Skeletal muscle satellite cell (primary cell): ENCODE data around the gene CDC45.

ENCODE experiments used
- H3K27me3 ChIP-seq: 2 replicates; pipeline ENCODE4 v1.7.0; 2013; ENCODE audit warnings: low read length; ENCODE audit not compliant: control insufficient read depth, insufficient read depth
- H3K36me3 ChIP-seq: 2 replicates; pipeline ENCODE4 v1.7.0; 2013; ENCODE audit warnings: mild to moderate bottlenecking, control low read depth, low read length; ENCODE audit not compliant: insufficient read depth
- H3K4me1 ChIP-seq: 2 replicates; pipeline ENCODE4 v1.7.0; 2013; ENCODE audit warnings: low read length; ENCODE audit not compliant: control insufficient read depth, insufficient read depth
- H3K4me2 ChIP-seq: 2 replicates; pipeline ENCODE4 v1.7.0; 2013; ENCODE audit warnings: mild to moderate bottlenecking, low read length
- H3K4me3 ChIP-seq: 2 replicates; pipeline ENCODE4 v1.7.0; 2013; ENCODE audit warnings: low read length
- H3K9ac ChIP-seq: 2 replicates; pipeline ENCODE4 v1.7.0; 2013; ENCODE audit warnings: mild to moderate bottlenecking, low read depth, low read length, moderate library complexity
- H3K9me3 ChIP-seq: replicated peaks from 2 replicates; pipeline ENCODE4 v1.7.0; 2013; ENCODE audit warnings: mild to moderate bottlenecking, control low read depth, low read length

CDC45 gene

DNA sequence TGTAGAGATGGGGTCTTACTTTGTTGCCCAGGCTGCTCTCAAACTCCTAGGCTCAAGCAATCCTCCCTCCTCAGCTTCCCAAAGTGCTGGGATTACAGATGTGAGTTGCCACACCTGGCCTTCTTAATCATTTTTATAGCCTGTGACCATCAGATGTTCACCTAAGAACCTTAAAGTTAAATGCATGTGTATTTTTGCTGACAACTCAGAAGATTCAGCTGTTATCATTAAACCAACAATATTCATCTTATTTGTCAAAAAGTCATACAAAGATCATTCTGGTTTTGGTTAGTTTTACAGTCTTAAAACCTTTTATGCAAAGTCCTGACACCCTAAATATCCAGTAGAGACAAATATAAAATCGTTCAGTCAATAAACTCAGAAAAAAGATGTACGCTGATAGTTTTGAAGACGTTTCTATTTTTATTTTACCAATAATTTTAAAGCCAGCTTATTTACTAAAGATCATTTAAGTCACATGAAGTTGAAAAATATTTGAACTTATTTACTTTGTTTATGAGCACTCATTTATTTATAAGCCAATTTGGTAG lies 22.3 kb downstream of the CDC45 start:
- no peak overlapping the region for H3K9ac ChIP-seq
- no peak overlapping the region for H3K4me2 ChIP-seq
- no peaks in the 10 kb centered on the region for H3K27me3 ChIP-seq
- H3K4me3 ChIP-seq, result no peak overlapping the region
- H3K9me3 ChIP-seq, result no peaks in the 10 kb centered on the region
- peaks cover 7% of the 10 kb centered on the region for H3K4me1 ChIP-seq
- H3K36me3 ChIP-seq, result peaks cover 13% of the 10 kb centered on the region

DNA sequence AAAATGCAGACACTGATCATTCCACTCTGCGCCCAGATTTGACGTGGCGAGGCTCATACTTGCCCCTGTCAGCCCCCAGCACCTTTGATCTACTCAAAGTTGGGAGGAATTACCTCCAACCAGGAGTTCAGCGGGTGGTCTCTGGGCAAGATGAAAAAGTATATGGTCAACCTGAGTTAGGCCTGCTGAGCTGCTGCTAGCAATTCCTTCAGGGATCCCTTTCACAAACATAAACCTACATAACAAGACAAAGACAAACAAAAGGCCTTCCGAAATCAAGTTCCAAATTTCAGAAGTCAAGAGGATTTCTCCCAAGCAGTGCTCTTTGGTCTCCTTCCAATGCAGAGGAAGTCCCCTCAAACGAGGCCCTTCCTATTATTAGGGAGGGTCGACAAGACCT lies 23.6 kb downstream of the CDC45 start:
- Histone ChIP-seq H3K4me2 (no peak overlapping the region), H3K36me3 (peaks cover 13% of the 10 kb centered on the region), H3K9me3 (no peaks in the 10 kb centered on the region), H3K9ac (no peak overlapping the region), H3K4me1 (no peaks in the 10 kb centered on the region), H3K27me3 (no peaks in the 10 kb centered on the region), H3K4me3 (no peak overlapping the region)

DNA sequence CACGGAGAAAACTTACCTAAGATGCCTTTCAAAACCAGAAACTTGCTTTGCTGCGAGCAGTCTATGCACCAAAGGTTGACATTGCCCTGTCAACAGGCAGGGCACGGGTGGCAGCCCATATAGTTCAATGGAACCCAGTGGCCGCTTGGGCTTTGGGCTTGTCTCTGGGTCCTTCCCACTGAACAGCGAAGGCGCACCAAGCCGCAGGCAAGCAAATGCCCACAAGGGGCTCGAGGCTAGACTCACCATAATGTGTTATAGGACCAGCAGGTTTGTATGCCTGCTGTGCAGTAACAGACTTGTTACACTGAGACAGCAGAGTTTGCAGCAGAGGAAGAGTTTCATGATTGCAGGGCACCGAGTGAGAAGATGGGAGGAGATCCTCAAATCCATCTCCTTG lies 24.1 kb downstream of the CDC45 start:
- peaks cover 8% of the 10 kb centered on the region for H3K36me3 ChIP-seq
- H3K9me3 ChIP-seq, result no peaks in the 10 kb centered on the region
- no peak overlapping the region for H3K9ac ChIP-seq
- H3K4me2 ChIP-seq, result no peak overlapping the region
- no peaks in the 10 kb centered on the region for H3K4me1 ChIP-seq
- H3K27me3 ChIP-seq, result no peaks in the 10 kb centered on the region
- no peak overlapping the region for H3K4me3 ChIP-seq

DNA sequence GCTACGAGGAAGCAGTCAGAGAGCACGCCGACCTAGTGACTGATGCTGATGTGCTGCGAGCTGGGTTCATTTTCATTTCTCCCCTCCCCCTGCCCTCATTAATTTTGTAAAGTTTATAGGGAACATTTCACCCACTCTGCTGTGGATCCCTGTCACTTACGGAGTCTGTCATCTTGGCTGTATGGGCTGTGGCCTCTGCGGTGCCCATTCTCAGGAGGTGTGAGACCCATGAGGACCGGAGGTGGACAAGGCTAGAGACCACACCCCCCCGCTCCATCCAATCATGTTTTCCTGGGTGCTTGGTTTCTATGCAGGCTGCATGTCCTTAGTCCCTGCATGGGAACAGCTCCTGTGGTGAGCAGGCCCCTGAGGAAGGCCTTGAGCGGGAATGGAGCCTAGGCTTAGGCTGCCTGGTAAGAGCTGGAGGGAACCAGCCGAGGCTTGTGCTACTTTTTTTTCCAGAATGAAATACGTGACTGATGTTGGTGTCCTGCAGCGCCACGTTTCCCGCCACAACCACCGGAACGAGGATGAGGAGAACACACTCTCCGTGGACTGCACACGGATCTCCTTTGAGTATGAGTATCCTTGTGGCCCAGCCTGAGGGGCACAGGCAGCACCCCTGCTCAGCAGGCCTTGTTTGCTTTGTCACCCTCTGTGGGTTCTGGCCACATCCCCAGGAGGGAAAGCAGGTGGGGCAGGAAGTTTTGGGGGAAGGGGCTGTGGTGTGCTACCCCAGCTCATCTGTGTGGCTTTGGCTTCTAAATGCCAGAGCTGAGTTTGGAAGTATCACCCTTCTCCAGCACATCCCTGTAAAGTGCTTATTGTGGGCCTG lies 25.4 kb downstream of the CDC45 start:
- Histone ChIP-seq H3K27me3 (no peaks in the 10 kb centered on the region), H3K9me3 (no peaks in the 10 kb centered on the region), H3K36me3 (peaks cover 7% of the 10 kb centered on the region), H3K4me2 (no peak overlapping the region), H3K4me1 (no peaks in the 10 kb centered on the region), H3K4me3 (no peak overlapping the region), H3K9ac (no peak overlapping the region)

DNA sequence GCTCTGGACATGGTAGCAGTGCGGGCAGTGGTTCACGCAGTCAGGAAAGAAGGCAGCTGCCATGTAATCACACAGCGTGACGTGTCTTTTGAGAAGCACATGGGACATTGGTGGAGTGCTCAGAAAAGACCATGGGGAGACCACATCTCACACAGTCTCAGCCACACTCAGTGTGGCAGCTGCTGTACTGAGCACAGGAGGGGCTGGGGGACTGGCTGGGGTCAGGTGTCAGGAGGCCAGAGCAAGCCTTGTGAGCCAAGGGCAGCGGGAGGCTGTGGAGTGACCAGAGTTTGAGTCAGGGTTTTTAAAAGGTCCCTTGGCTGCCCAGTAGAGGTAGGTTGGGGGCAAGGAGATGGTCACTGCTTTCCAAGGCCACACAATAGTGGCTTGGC lies 26.0 kb downstream of the CDC45 start:
- no peaks in the 10 kb centered on the region for H3K4me1 ChIP-seq
- no peaks in the 10 kb centered on the region for H3K9me3 ChIP-seq
- peaks cover 7% of the 10 kb centered on the region for H3K36me3 ChIP-seq
- no peak overlapping the region for H3K4me2 ChIP-seq
- H3K9ac ChIP-seq, result no peak overlapping the region
- no peaks in the 10 kb centered on the region for H3K27me3 ChIP-seq
- H3K4me3 ChIP-seq, result no peak overlapping the region

DNA sequence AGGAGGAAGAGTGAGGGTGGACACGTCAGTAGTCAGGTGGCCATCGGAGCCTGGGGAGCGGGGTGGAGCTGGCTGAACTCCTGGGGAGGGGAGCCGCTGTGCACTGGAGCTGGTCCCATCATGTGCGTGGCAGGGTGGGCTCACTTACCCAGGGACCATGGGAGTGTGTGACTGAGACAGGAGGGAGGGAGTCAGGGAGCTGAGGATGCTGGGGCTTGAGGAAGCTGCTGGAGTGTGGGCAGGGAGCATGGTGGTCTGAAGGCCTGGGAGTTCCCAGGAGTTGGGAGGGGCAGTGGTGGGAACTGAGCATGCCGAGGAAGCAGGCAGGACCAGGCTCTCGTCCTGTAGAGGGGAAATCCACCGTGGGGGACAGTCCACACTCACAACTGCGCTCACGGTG lies 26.5 kb downstream of the CDC45 start:
- H3K27me3 ChIP-seq, result no peaks in the 10 kb centered on the region
- H3K4me2 ChIP-seq, result no peak overlapping the region
- H3K9me3 ChIP-seq, result no peaks in the 10 kb centered on the region
- no peak overlapping the region for H3K4me3 ChIP-seq
- peaks cover 7% of the 10 kb centered on the region for H3K36me3 ChIP-seq
- H3K4me1 ChIP-seq, result no peaks in the 10 kb centered on the region
- no peak overlapping the region for H3K9ac ChIP-seq

DNA sequence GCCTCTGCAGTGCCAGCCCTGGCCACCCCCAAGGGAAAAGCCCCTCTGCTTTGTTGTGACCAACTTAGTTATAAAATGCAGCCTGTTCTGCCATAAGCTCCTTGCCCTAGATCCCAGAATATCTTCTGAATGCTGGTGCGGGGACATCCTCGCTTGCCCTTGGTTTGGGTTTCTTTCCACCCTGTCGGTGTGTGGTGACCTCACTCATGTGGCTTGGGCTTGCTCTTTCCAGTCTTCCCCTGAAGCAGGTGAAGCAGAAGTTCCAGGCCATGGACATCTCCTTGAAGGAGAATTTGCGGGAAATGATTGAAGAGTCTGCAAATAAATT lies 27.8 kb downstream of the CDC45 start:
- no peaks in the 10 kb centered on the region for H3K9me3 ChIP-seq
- no peaks in the 10 kb centered on the region for H3K4me1 ChIP-seq
- no peak overlapping the region for H3K9ac ChIP-seq
- no peaks in the 10 kb centered on the region for H3K27me3 ChIP-seq
- H3K4me3 ChIP-seq, result no peak overlapping the region
- H3K36me3 ChIP-seq, result peaks cover 7% of the 10 kb centered on the region
- H3K4me2 ChIP-seq, result no peak overlapping the region

DNA sequence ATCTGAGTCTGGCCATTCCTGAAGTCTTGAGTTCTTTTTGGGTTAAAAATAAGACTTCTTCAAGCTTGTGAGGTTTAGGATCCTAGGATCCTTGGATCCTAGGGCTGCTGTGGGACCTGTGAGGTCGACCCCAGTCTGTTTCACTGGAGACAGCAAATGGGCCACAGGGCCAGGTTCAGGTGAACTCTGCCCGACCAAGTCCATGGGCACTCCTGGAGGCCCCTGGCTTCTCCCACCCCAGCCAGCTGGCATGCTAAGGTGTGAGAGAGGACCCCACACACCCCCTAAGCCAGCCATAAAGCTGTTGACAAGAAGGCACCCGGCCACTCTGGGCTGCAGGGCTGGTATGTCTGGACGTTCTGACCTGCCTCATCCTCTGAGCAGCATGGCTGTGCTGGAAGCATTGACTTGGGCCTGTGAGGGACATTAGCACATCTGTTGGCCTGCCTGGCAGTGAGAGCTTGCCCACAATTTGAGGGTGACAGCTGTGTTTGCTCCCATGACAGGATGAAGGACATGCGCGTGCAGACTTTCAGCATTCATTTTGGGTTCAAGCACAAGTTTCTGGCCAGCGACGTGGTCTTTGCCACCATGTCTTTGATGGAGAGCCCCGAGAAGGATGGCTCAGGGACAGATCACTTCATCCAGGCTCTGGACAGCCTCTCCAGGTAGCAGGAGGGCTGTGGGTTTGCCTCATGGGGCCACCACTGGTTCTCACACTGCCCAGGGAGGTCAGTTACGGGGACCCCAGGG lies 28.5 kb downstream of the CDC45 start:
- H3K4me3 ChIP-seq, result no peak overlapping the region
- H3K9ac ChIP-seq, result no peak overlapping the region
- H3K9me3 ChIP-seq, result no peaks in the 10 kb centered on the region
- peaks cover 12% of the 10 kb centered on the region for H3K36me3 ChIP-seq
- no peaks in the 10 kb centered on the region for H3K4me1 ChIP-seq
- H3K27me3 ChIP-seq, result no peaks in the 10 kb centered on the region
- no peak overlapping the region for H3K4me2 ChIP-seq

DNA sequence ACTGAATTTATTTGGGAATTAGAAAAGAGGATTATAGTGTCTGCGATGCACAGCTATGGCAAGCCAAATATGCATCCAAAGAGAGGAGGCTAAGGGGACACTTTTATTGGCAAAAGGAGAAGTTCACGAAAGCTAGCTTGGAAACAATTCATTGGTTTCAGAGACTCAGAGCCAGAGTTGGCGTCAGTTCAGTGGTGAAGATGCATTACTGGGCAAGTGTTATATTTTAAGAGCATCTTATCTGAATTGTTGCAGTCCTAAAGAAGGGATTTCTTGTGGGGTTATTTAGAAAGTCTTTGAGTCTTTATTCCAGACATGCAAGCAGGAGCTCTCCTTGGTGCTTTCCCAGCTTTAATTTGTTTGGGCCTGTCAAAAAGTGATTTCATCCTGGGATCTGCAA lies 29.5 kb downstream of the CDC45 start:
- no peaks in the 10 kb centered on the region for H3K27me3 ChIP-seq
- H3K9me3 ChIP-seq, result no peaks in the 10 kb centered on the region
- peaks cover under 1% of the 10 kb centered on the region for H3K4me1 ChIP-seq
- no peak overlapping the region for H3K9ac ChIP-seq
- H3K4me3 ChIP-seq, result no peak overlapping the region
- H3K4me2 ChIP-seq, result no peak overlapping the region
- peaks cover 15% of the 10 kb centered on the region for H3K36me3 ChIP-seq

DNA sequence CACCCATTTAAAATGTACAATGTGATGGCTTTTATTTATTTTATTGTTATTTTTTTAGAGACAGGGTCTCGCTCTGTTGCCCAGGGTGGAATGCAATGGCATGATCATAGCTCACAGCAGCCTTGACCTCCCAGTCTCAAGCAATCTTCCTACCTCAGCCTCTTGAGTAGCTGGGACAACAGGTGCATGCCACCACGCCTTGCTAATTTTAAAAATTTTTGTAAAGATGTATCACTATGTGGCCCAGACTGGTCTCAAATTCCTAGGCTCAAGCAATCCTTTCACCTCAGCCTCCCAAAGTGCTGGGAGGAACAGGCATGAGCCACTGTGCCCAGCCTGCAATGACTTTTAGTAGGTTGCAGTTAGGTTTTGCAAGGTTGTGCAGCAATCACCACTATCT lies 30.2 kb downstream of the CDC45 start:
- no peak overlapping the region for H3K4me2 ChIP-seq

DNA sequence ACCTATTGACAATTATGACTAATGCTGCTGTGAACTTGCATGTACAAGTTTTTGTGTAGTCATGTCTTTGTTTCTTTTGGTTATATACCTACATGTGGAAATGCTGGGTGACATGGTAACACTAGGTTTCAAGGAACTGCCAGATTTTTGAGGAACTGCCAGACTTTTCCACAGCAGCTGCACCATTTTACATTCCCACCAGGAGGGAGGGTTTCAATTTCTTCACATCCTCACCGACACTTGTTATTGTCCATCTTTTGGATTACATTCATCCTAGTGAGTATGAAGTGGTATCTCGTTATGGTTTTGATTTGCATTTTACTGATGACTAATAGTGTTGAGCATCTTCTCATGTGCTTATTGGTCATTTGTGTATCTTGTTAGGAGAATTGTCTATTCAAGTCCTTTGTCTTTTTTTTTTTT lies 31.2 kb downstream of the CDC45 start:
- Histone ChIP-seq H3K9me3 (no peaks in the 10 kb centered on the region), H3K4me3 (no peak overlapping the region), H3K4me1 (peaks cover 14% of the 10 kb centered on the region), H3K4me2 (no peak overlapping the region), H3K9ac (no peak overlapping the region), H3K27me3 (no peaks in the 10 kb centered on the region), H3K36me3 (peaks cover 16% of the 10 kb centered on the region)

More for the DNA sequence above, 30.2 kb downstream of the CDC45 start:
- H3K4me1 ChIP-seq, result peaks cover 7% of the 10 kb centered on the region
- no peaks in the 10 kb centered on the region for H3K27me3 ChIP-seq
- no peak overlapping the region for H3K9ac ChIP-seq
- no peak overlapping the region for H3K4me3 ChIP-seq
- peaks cover 15% of the 10 kb centered on the region for H3K36me3 ChIP-seq
- no peaks in the 10 kb centered on the region for H3K9me3 ChIP-seq
